22Rv1 (cell line): ENCODE data around the gene PLEKHG2.

Experiments
- H3K27ac ChIP-seq: fragments of 450-650 bp; 2 replicates; pipeline ENCODE4 v1.5.1; 2017
- CTCF ChIP-seq: fragments of 450-650 bp; IDR thresholded peaks from 2 replicates; pipeline ENCODE4 v1.5.1; 2017; ENCODE audit warnings: mild to moderate bottlenecking
- ZFX ChIP-seq: fragments of 450-650 bp; IDR thresholded peaks from 2 replicates; pipeline ENCODE4 v1.6.1; 2017; ENCODE audit warnings: antibody characterized with exemption, borderline replicate concordance

The PLEKHG2 gene

GRCh38 chr19:39409208-39410016 lies 3.1 kb upstream of the PLEKHG2 start:
- peak overlapping the region; percentile 98 for H3K27ac ChIP-seq
- TF ChIP-seq ZFX = no peak
- TF ChIP-seq CTCF = no peak

- TF ChIP-seq ZFX (no peak), CTCF (no peak)
- H3K27ac ChIP-seq = peak overlapping the region; percentile 98
These were observed 2.2 kb upstream of the PLEKHG2 start for GRCh38 chr19:39410017-39410830.

GRCh38 chr19:39410831-39411080 lies 1.7 kb upstream of the PLEKHG2 start:
- H3K27ac ChIP-seq = peak overlapping the region; percentile 98
- TF ChIP-seq ZFX = no peak
- TF ChIP-seq CTCF = no peak

- TF ChIP-seq ZFX (no peak), CTCF (no peak)
- peak overlapping the region; percentile 98 for H3K27ac ChIP-seq
These were observed 1.2 kb upstream of the PLEKHG2 start for GRCh38 chr19:39411081-39411831.

GRCh38 chr19:39411832-39412099 lies 703 bp upstream of the PLEKHG2 start:
- H3K27ac ChIP-seq = peak overlapping the region; percentile 98
- TF ChIP-seq CTCF (peak; percentile 86), ZFX (no peak)

GRCh38 chr19:39412867-39413271 lies 400 bp downstream of the PLEKHG2 start:
- H3K27ac ChIP-seq = peak overlapping the region; percentile 98
- TF ChIP-seq CTCF (no peak; the same call in 1 of the 2 replicates), ZFX (no peak)
